Activated naive CD4-positive, alpha-beta T cell treated with anti-CD3 and anti-CD28 coated beads for 36 hours (primary cell): ENCODE results near the gene FAF1. TPM values are rescaled to one million over a fixed set of nuclear protein-coding genes. Genes with fewer than 3 reads are reported as not detected.

Experiments used
- CTCF ChIA-PET: fragments of 350-600 bp; sonication (Branson Sonifier 250); formaldehyde crosslinking; loops from one replicate; lab custom pipeline; 2021; ENCODE audit warnings: antibody characterized with exemption; lab: Charles Lee
- DNase-seq: peaks from one replicate; pipeline ENCODE4 v3.0.0-alpha.2; 2020
- H3K27ac Mint-ChIP-seq: one replicate; pipeline ENCODE4 v1.8.0; 2021; ENCODE audit warnings: mild to moderate bottlenecking, mixed read lengths
- H3K27me3 Mint-ChIP-seq: one replicate; pipeline ENCODE4 v1.8.0; 2021; ENCODE audit warnings: low read depth, mixed read lengths
- H3K36me3 Mint-ChIP-seq: one replicate; pipeline ENCODE4 v1.8.0; 2021; ENCODE audit warnings: low read depth, mixed read lengths
- H3K4me1 Mint-ChIP-seq: one replicate; pipeline ENCODE4 v1.8.0; 2021; ENCODE audit warnings: low read depth, mixed read lengths
- H3K4me3 Mint-ChIP-seq: one replicate; pipeline ENCODE4 v1.8.0; 2021; ENCODE audit warnings: mild to moderate bottlenecking, moderate library complexity, mixed read lengths
- H3K9me3 Mint-ChIP-seq: one replicate; pipeline ENCODE4 v1.8.0; 2021; ENCODE audit warnings: mixed read lengths
- intact Hi-C: fragments of 100-400 bp; cut with micrococcal nuclease; formaldehyde crosslinking; loops from one replicate; pipeline ENCODE4 v1.15.1; 2023
- total RNA-seq, 2 experiments: library from RNA; stranded (reverse); gene quantifications; one replicate each; pipeline ENCODE4 v1.2.3, GENCODE V29; 2021

The FAF1 gene
- total RNA-seq, 2 experiments from 2014 or later = 87.9 to 90.1 TPM

- Mint-ChIP-seq H3K27ac (no peak overlapping the region), H3K4me3 (no peak overlapping the region), H3K9me3 (no peaks in the 10 kb centered on the region), H3K36me3 (peaks cover 18% of the 10 kb centered on the region), H3K4me1 (no peaks in the 10 kb centered on the region), H3K27me3 (no peaks in the 10 kb centered on the region)
- no peak for DNase-seq
- intact Hi-C loops = no loop called here
- CTCF ChIA-PET = no interaction called here
Measured at GRCh38 chr1:50474859-50475809, 484.9 kb downstream of the FAF1 start.

GRCh38 chr1:50473513-50473912 lies 486.6 kb downstream of the FAF1 start:
- no peak for DNase-seq
- Mint-ChIP-seq H3K4me3 (no peak overlapping the region), H3K36me3 (peaks cover 18% of the 10 kb centered on the region), H3K27ac (no peak overlapping the region), H3K27me3 (no peaks in the 10 kb centered on the region), H3K4me1 (no peaks in the 10 kb centered on the region), H3K9me3 (no peaks in the 10 kb centered on the region)
- CTCF ChIA-PET = interaction anchor here (0.6 kb wide), 1 partner anchor 40 kb away, joined by 3 read pairs; no protein-coding TSS in a partner anchor
- intact Hi-C loops = no loop called here

GRCh38 chr1:50471967-50472366 lies 488.1 kb downstream of the FAF1 start:
- intact Hi-C loops = no loop called here
- no peak for DNase-seq
- Mint-ChIP-seq H3K36me3 (peaks cover 18% of the 10 kb centered on the region), H3K9me3 (no peaks in the 10 kb centered on the region), H3K4me3 (no peak overlapping the region), H3K27ac (no peak overlapping the region), H3K4me1 (no peaks in the 10 kb centered on the region), H3K27me3 (no peaks in the 10 kb centered on the region)
- CTCF ChIA-PET = no interaction called here

- CTCF ChIA-PET = no interaction called here
- no peak overlapping the region for H3K4me3 Mint-ChIP-seq
- H3K9me3 Mint-ChIP-seq = no peaks in the 10 kb centered on the region
- no peaks in the 10 kb centered on the region for H3K4me1 Mint-ChIP-seq
- no peak overlapping the region for H3K27ac Mint-ChIP-seq
- intact Hi-C loops = no loop called here
- H3K27me3 Mint-ChIP-seq = no peaks in the 10 kb centered on the region
- DNase-seq = no peak
- H3K36me3 Mint-ChIP-seq = peaks cover 6% of the 10 kb centered on the region
Measured at GRCh38 chr1:50462964-50463363, 497.1 kb downstream of the FAF1 start.

GRCh38 chr1:50458507-50458906 lies 501.6 kb downstream of the FAF1 start:
- no peak overlapping the region for H3K27ac Mint-ChIP-seq
- H3K4me3 Mint-ChIP-seq = no peak overlapping the region
- peaks cover 3% of the 10 kb centered on the region for H3K4me1 Mint-ChIP-seq

GRCh38 chr1:50454911-50455310 lies 505.2 kb downstream of the FAF1 start:
- no peaks in the 10 kb centered on the region for H3K9me3 Mint-ChIP-seq
- CTCF ChIA-PET = no interaction called here
- no peak overlapping the region for H3K4me3 Mint-ChIP-seq
- DNase-seq = no peak
- peaks cover 18% of the 10 kb centered on the region for H3K4me1 Mint-ChIP-seq
- H3K27ac Mint-ChIP-seq = no peak overlapping the region
- no peaks in the 10 kb centered on the region for H3K27me3 Mint-ChIP-seq
- H3K36me3 Mint-ChIP-seq = peaks cover 4% of the 10 kb centered on the region
- intact Hi-C loops = no loop called here

More at GRCh38 chr1:50458507-50458906, 501.6 kb downstream of the FAF1 start:
- peaks cover 5% of the 10 kb centered on the region for H3K36me3 Mint-ChIP-seq
- no peaks in the 10 kb centered on the region for H3K27me3 Mint-ChIP-seq
- DNase-seq = no peak
- intact Hi-C loops = no loop called here
- H3K9me3 Mint-ChIP-seq = no peaks in the 10 kb centered on the region
- CTCF ChIA-PET = no interaction called here

- CTCF ChIA-PET = interaction anchor here (1.2 kb wide), 1 partner anchor 13 kb away, joined by 3 read pairs; no protein-coding TSS in a partner anchor
- no peak overlapping the region for H3K27ac Mint-ChIP-seq
- no peaks in the 10 kb centered on the region for H3K9me3 Mint-ChIP-seq
- intact Hi-C loops = no loop called here
- no peak overlapping the region for H3K4me3 Mint-ChIP-seq
- no peaks in the 10 kb centered on the region for H3K27me3 Mint-ChIP-seq
- peaks cover 18% of the 10 kb centered on the region for H3K4me1 Mint-ChIP-seq
- no peak for DNase-seq
- peaks cover 4% of the 10 kb centered on the region for H3K36me3 Mint-ChIP-seq
Measured at GRCh38 chr1:50453266-50453665, 506.8 kb downstream of the FAF1 start.

GRCh38 chr1:50452700-50453099 lies 507.4 kb downstream of the FAF1 start:
- Mint-ChIP-seq H3K4me1 (peaks cover 18% of the 10 kb centered on the region), H3K9me3 (no peaks in the 10 kb centered on the region), H3K36me3 (peaks cover 4% of the 10 kb centered on the region), H3K27me3 (no peaks in the 10 kb centered on the region), H3K27ac (no peak overlapping the region), H3K4me3 (no peak overlapping the region)
- intact Hi-C loops = no loop called here
- DNase-seq = no peak
- CTCF ChIA-PET = interaction anchor here (0.8 to 1.2 kb wide), 2 partner anchors 14 to 100 kb away, joined by 3 read pairs; no protein-coding TSS in a partner anchor

- Mint-ChIP-seq H3K36me3 (peaks cover 3% of the 10 kb centered on the region), H3K27ac (no peak overlapping the region), H3K4me1 (peaks cover 18% of the 10 kb centered on the region), H3K9me3 (no peaks in the 10 kb centered on the region), H3K27me3 (no peaks in the 10 kb centered on the region), H3K4me3 (no peak overlapping the region)
- DNase-seq = no peak
- intact Hi-C loops = no loop called here
- CTCF ChIA-PET = no interaction called here
Measured at GRCh38 chr1:50450861-50451653, 509.0 kb downstream of the FAF1 start.

- Mint-ChIP-seq H3K27ac (no peak overlapping the region), H3K4me3 (no peak overlapping the region), H3K9me3 (no peaks in the 10 kb centered on the region), H3K4me1 (peaks cover 12% of the 10 kb centered on the region), H3K36me3 (peaks cover 4% of the 10 kb centered on the region), H3K27me3 (no peaks in the 10 kb centered on the region)
- intact Hi-C loops = no loop called here
- no peak for DNase-seq
- CTCF ChIA-PET = interaction anchor here (0.6 kb wide), 1 partner anchor 115 kb away, joined by 3 read pairs; no protein-coding TSS in a partner anchor
Measured at GRCh38 chr1:50447961-50448360, 512.1 kb downstream of the FAF1 start.

- Mint-ChIP-seq H3K9me3 (no peaks in the 10 kb centered on the region), H3K36me3 (peaks cover 9% of the 10 kb centered on the region), H3K4me1 (no peaks in the 10 kb centered on the region), H3K27me3 (no peaks in the 10 kb centered on the region), H3K27ac (no peak overlapping the region), H3K4me3 (no peak overlapping the region)
- intact Hi-C loops = no loop called here
- CTCF ChIA-PET = no interaction called here
- DNase-seq = no peak
Measured at GRCh38 chr1:50441183-50441582, 518.9 kb downstream of the FAF1 start.

GRCh38 chr1:50438945-50439344 lies 521.1 kb downstream of the FAF1 start:
- H3K27me3 Mint-ChIP-seq = no peaks in the 10 kb centered on the region
- no peaks in the 10 kb centered on the region for H3K4me1 Mint-ChIP-seq
- H3K9me3 Mint-ChIP-seq = no peaks in the 10 kb centered on the region
- peaks cover 9% of the 10 kb centered on the region for H3K36me3 Mint-ChIP-seq
- no peak overlapping the region for H3K4me3 Mint-ChIP-seq
- intact Hi-C loops = no loop called here
- CTCF ChIA-PET = no interaction called here
- no peak for DNase-seq
- H3K27ac Mint-ChIP-seq = no peak overlapping the region
